ENCODE measurements around the gene ATXN2.
"Not testable (repeated sequence)": the region's sequence is repeated elsewhere in the genome, so short reads cannot be mapped to it uniquely, and the experiment has no call there.

ATXN2 gene, protein sequence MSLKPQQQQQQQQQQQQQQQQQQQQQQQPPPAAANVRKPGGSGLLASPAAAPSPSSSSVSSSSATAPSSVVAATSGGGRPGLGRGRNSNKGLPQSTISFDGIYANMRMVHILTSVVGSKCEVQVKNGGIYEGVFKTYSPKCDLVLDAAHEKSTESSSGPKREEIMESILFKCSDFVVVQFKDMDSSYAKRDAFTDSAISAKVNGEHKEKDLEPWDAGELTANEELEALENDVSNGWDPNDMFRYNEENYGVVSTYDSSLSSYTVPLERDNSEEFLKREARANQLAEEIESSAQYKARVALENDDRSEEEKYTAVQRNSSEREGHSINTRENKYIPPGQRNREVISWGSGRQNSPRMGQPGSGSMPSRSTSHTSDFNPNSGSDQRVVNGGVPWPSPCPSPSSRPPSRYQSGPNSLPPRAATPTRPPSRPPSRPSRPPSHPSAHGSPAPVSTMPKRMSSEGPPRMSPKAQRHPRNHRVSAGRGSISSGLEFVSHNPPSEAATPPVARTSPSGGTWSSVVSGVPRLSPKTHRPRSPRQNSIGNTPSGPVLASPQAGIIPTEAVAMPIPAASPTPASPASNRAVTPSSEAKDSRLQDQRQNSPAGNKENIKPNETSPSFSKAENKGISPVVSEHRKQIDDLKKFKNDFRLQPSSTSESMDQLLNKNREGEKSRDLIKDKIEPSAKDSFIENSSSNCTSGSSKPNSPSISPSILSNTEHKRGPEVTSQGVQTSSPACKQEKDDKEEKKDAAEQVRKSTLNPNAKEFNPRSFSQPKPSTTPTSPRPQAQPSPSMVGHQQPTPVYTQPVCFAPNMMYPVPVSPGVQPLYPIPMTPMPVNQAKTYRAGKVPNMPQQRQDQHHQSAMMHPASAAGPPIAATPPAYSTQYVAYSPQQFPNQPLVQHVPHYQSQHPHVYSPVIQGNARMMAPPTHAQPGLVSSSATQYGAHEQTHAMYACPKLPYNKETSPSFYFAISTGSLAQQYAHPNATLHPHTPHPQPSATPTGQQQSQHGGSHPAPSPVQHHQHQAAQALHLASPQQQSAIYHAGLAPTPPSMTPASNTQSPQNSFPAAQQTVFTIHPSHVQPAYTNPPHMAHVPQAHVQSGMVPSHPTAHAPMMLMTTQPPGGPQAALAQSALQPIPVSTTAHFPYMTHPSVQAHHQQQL

DNA sequence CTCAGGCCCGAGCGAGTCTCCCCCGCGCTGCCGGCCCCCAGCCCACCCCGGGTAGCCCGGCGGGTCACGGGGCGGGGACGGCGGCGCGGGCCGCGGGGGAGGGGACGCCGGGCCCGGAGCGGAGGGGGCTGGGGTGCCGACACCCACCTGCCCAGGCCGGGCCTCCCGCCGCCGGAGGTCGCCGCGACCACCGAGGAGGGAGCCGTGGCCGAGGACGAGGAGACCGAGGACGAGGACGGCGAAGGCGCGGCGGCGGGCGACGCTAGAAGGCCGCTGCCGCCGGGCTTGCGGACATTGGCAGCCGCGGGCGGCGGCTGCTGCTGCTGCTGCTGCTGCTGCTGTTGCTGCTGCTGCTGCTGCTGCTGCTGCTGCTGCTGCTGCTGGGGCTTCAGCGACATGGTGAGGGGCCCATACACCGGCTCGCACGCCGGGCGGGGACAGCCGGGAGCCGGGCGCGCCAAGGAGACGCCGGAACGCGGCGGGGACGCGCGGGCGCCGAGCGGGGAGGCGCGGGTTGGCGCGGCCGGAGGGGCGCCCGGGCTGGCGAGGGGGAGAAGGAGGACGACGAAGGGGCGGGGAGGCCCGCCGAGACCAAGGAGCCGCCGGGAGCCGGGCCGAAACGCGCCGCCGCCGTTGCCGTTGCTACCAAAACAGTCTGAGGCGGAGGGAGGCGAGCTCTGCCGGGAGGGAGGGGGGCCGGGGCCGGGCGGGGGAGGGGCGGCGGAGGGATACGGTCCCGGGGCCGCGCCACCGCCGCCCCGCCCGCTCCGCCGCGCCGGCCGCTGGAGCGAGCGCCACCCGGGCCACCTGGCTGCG lies at the start of gene ATXN2:
ATXN2 (minus strand) TSS at position 679 of the 816 bp plus-strand sequence; CDS start at position 398, 281 bp downstream.
- DNase-seq (ENCODE audit: low read depth), result no peak

DNA sequence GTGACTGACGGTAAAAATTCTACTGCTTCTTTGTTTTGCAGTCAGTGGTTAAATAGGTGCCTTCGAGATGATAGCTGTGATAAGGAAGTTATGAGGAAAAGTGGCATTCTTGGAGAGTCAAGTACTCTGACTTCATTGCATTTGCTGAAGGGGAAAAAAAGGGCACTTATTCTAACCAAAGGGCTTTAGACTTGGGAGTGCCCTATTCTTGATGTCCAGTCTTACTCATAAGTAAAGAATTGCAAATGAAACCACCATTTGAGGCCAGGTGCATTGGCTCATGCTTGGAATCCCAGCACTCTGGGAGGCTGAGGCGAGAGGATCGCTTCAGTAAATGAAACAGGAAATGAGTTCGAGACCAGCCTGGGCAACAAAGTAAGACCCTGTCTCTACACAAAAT lies 46.3 kb upstream of the ATXN2 start:
- DNase-seq (ENCODE audit: low read depth), result no peak

DNA sequence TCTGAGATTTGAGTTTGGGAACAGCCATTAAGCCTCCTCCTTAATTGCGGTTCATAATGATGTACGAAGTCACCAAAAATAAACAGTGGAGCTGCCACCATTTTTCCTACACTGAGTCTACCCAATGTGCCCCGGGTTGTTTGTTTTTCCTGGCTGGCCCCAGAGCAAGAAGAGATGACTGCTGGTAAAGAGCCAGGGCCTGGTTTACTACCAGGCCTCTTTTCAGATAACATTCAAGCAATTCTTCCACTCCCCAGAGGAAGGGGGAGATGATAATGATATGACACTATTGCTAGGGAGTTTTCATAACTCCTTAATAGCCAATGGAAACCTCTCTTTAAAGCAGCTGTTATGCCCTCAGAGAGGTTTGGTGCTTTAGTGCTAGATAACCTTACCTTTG lies 44.3 kb upstream of the ATXN2 start:
- no peak for DNase-seq (ENCODE audit: low read depth)

DNA sequence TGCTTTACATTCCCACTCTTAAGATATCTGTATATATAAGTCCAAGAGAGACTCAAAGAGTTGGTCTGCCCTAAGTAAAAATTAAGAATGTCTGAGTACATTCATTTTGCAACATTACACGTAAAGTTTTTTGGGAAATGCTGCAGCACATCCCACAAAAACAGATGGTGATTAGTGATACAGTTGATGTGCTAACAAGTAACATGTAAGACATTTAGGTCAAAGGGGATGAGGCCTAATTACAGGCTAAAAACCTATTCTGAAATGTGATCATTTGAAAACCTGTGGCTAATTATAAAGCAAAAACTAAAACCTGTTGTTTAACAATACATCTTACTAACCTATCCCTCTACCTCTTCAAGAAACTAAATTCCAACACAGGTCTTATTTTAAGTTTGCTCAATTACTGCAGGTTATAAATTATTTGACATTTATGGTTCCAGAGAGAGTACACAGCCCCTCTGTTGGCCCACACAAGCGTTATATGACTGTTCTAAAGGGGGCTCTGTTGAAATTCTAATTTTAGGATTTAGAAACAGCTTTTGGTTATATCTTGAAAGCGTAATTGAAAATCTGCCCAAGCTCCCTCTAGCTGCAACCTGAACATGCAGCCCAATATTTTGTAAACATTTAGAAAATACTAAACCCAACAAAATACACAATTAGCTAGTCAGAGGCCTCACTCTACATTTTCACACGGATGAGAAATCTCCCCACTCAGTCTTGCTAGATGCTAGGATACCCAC lies 43.7 kb upstream of the ATXN2 start:
- no peak for DNase-seq (ENCODE audit: low read depth)

DNA sequence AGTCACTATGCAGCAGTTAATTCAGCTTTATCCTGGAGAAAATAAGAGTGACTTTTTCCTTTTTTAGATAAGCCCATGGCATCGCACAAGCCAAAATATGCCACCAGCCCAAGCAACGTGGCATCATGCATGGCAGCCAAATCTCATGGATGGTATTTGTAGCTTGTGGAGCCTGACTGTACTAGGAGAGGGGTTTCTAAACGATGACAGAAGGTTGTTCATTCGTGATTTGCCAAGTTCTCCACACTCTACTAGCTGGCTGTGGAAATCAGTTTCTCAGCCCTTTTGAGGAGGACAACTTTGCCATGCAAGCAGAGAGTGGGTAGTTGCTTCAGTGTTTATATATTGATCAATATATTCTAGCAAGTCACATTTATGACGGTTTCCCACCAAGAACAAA lies 41.4 kb upstream of the ATXN2 start:
- DNase-seq (ENCODE audit: low read depth), result no peak

DNA sequence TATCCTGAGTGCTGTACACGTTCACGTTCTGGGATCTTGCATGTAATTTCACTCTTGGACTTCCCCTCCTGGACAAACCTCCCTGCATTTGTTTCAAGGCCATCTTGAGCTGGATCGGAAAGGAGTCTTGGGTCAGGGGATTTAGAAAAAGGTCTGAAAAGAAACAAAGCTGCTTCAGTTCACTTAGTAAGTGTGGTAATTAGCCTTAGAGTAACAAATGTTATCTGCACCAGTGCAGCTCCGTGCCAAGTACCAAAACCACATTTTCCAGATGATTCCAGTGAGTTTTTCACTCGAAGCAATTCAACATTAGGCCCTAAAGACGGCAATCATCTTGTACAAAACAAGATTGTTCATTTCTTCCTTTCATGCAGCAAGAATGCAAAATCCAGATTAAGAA lies 39.4 kb upstream of the ATXN2 start:
- no peak for DNase-seq (ENCODE audit: low read depth)

DNA sequence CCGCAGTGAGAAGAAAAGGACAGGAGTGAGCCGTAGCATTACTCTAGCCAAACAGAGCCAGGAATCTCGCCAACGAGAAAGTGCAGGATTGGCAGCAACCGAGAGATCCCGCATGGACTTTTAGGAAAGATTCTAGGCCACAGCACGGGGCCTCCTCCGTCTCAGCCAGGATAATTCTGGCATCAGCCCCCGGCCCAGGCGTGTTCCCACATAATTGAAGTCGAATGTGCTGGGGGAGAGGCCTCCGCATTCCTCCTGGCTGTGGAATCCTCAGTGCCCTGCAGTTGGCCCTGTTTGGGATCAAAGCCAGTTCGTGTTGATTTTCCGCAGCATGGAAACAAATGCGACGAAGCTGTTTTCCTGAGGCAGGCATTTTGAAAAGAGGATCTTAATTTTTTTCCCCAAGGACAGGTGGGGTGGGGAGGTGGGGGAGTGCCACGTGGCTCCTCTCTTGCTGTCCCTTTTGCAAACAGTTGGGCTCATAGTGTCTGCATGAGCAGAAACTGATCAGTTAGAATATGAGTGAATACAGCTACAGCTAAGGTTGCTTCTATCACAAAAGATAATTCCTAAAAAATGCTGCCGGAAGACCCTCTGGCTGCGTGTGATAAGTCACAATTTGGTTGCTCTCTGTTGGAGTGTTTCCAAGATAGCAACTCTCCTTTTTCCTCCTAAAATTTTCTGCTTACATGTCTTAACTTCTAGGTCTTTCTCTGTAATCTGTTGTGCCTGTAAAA lies 37.3 kb upstream of the ATXN2 start:
- DNase-seq (ENCODE audit: low read depth), result no peak

DNA sequence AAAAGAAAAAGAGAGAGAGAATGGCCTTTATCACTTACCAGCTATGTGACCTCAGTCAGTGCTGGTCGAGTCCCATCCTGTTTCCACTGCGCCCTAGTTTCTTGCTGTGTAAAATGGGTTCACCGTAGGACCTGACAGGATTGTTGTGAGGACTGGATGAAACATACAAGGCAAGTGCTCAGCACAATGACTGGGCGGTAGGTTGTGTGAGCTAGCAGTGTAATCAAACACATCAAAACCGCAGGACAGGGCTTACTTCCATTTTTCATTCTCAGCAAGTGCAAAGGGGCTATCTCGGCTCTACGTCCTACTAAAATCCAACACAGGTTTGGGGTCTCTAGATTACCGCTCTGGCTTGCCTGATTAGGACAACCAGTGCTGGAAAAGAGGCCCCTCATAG lies 36.4 kb upstream of the ATXN2 start:
- no peak for DNase-seq (ENCODE audit: low read depth)

DNA sequence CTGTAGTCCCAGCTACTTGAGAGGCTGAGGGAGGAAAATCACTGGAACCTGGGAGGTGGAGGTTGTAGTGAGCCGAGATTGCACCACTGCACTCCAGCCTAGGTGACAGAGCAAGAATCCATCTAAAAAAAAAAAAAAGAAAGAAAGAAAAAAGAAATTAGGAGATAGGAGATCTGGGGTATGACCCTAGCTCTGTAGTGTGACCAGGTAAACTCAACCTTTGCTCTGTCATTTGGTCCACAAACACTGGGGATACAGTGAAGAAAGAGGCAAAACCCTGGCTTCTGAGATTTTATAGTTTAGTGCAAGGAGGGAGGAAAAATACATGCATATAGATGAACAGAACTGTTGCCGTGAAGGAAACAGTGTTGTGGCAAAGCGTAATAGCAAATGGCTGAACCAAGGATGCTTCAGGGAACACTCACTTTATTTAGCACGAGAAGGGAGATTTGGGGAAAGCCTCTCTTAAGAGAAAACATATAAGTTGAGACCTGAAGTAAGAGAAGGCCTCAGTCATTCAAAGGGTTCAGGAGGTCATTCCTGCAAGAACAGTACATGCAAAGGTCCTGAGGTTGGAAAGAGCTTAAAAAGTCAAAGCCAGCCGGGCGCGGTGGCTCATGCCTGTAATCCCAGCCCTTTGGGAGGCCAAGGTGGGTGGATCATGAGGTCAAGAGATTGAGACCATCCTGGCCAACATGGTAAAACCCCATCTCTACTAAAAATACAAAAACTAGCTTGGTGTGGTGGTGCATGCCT lies 29.6 kb upstream of the ATXN2 start:
- no peak for DNase-seq (ENCODE audit: low read depth)

DNA sequence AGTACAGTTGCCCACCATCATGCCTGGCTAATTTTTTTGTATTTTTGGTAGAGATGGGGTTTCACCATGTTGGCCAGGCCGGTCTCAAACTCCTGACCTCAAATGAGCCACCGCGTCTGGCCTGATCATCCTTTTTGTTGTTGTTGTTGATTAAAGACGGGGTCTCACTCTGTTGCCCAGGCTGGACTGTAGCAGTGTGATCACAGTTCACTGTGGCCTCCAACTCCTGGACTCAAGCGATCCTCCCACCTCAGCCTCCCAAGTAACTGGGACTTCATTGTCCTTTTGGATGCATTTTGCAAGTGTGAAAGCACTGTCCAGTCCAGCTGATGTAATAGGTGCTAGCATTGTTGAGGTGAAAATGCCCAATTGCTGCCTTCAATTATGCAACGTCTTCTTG lies 27.1 kb upstream of the ATXN2 start:
- DNase-seq (ENCODE audit: low read depth), result no peak

DNA sequence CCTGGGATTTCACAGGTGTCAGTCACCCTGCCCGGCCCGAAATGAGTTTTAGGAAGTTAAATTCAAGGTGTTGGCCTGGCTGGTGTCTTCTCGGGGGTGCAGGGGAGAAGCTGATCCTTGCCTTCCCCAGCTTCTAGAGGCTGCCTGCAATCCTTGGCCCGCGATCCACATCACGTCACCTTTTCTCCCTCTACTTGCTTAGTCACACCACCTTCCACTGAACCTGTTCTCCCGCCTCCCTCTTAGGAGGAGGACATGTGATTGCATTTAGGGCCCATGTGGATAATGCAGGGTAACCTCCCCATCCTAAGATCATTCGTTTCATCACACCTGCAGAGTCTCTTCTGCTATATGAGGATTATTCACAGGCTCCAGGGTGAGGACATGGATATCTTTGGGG lies 25.4 kb upstream of the ATXN2 start:
- no peak for DNase-seq (ENCODE audit: low read depth)

DNA sequence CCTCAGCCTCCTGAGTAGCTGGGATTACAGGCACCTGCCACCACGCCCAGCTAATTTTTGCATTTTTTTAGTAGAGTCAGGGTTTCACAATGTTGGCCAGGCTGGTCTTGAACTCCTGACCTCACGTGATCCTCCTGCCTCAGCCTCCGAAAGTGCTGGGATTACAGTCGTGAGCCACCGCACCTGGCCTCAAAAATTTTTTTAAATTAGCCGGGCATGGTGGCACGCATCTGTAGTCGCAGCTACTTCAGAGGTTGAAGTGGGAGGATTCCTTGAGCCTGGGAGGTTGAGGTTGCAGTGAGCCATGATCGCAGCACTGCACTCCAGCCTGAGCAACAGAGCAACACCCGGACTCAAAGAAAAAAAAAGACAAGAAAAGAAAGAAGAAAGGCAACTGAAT lies 18.7 kb upstream of the ATXN2 start:
- DNase-seq (ENCODE audit: low read depth), result not testable (repeated sequence)

DNA sequence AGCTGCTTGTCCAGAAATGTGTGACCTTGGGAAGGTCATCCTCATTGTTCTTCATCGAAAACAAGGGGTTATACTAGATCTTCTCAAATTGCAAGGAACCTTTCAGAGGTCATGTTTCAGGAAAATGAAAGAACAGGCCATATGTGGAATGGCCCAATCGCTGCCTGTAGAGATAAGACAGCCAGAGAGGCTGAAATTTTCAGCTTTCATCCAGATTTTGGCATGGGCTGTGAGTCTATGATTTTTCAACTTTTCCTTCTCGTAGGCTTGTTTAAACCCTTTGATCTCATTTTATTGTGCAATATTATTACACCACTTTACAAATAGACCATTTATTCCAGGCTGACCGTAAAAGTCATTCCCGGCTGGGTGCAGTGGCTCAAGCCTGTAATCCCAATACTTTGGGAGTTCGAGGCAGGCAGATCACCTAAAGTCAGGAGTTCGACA lies 17.1 kb upstream of the ATXN2 start:
- DNase-seq (ENCODE audit: low read depth), result no peak

DNA sequence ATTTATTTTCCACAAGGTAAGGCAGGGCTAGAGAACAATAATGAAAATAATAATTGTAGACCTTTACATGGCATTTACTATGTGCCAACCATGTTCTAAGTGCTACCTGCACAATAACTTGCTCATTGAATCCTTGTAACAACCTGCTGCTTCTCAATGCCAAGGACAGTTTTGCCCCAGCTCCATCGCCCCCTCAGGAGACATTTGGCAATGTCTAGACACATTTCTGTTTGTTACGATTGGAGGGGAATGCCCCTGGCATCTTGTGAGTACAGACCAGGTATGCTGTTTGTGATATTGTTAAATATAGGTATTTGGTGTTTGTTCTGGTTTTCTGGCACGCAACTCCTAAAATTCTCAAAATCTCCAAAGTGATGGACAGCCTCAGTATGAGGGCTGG lies 8.1 kb upstream of the ATXN2 start:
- no peak for DNase-seq (ENCODE audit: low read depth)

DNA sequence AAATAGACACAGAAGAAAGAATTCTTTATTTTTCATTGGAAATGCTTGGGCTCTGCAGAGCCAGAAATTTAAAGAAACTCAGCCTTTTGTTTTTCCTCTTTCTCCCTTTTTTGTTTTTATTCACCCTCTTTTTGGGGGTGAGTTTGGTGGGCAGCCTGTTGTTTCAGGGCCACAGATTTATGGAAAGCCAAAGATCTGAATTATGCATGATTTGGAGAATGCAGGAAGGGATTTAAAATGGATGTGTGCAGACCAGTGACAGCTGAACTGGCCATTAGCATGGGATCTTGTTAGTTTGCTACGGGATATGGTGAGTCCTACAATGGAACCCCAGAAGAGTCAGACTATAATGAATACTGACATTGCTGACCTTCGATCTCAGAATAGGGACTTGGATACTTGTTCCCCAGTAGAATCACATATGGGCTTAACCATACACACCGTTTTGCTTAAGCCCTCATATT lies 7.7 kb upstream of the ATXN2 start:
- no peak for DNase-seq (ENCODE audit: low read depth)

DNA sequence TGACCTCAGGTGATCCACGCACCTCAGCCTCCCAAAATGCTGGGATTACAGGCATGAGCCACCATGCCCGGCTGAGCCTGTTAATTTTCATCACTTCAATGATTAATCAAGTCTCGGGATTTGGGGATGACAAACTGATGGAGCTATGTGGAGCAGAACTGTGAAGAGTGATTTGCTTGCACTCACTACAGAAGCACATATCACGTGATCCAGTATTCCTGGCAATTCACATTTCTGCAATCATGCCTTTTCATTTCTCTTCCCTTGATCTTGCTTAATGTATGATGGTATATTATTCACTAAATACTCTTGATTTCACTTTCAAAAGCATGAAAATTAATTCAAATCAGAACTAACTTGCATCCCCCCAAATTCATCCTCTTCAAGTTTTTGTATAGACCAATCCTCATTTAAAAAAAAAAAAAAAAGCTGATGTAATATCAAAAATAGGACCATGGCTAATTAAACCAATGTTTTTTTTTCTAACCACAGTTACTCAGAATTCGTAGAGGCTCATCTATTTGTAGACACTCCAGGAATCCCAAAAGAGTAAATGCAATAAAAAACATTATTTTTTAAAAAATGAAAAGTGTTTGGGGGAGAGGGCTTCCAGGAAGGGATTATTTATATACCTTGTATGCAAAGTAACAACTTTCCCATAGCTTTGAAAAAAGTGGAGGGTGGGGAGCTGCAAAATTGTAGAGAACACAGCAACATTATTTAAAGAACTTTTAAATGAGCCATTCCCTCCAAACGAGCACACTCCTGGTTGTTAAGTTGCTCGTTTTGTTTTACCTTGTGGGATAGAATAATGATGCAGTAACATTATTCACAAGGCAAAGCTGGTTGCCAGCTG lies 7.0 kb upstream of the ATXN2 start:
- DNase-seq (ENCODE audit: low read depth), result no peak

DNA sequence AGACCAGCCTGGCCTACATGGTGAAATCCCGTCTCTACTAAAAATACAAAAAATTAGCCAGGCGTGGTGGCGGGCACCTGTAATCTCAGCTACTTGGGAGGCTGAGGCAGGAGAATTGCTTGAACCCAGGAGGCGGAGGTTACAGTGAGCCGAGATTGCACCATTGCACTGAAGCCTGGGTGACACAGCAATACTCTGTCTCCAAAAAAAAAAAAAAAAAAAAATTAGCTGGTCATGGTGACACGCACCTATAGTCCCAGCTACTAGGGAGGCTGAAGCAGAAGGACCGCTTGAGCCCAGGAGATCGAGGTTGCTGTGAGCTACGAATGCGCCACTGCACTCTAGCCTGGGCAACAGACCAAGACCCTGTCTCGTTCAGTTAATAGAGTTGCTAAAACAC lies 3.7 kb upstream of the ATXN2 start:
- DNase-seq (ENCODE audit: low read depth), result not testable (repeated sequence)

DNA sequence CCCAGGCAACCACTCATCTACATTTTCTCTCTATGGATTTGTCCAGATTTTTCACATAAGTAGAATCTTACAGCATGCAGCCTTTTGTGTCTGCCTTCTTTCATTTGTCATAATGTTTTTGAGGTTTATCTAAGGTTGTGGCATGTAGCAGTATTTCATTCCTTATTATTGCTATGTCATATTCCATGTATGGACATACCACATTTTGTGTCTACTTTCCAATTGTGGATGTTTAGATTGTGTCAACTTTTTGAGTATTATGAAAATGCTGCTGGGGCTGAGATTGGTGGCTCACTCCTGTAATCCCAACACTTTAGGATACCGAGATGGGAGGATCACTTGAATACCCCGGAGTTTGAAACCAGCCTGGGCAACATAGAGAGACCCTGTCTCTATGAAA lies 3.2 kb upstream of the ATXN2 start:
- DNase-seq (ENCODE audit: low read depth), result no peak

Data from HS-5 (cell line).